WTC11 (cell line): Measurements from ENCODE around the gene SCNN1A. TPM values are rescaled to one million over a fixed set of nuclear protein-coding genes. Genes with fewer than 3 reads are reported as not detected.

Experiments
- ATAC-seq: fragments of 200-7000 bp; cut with Tn5 transposase; 2 replicates; pipeline ENCODE4 v1.10.0; 2021; ENCODE audit warnings: mild to moderate bottlenecking, moderate library complexity
- CTCF ChIA-PET: fragments of 300-600 bp; sonication (Branson Sonifier 250); formaldehyde crosslinking; loops from one replicate; lab custom pipeline; 2021; ENCODE audit warnings: antibody characterized with exemption; lab: Charles Lee
- POLR2A ChIA-PET: fragments of 350-600 bp; sonication (Branson Sonifier 250); formaldehyde crosslinking; loops from one replicate; lab custom pipeline; 2021; ENCODE audit warnings: antibody characterized with exemption; lab: Charles Lee
- DNase-seq: peaks from one replicate; pipeline ENCODE4 v3.0.0; 2021; ENCODE audit warnings: low spot score
- H3K27ac Mint-ChIP-seq: 2 replicates; pipeline ENCODE4 v1.8.0; 2021; ENCODE audit warnings: mixed read lengths
- H3K27me3 Mint-ChIP-seq: 2 replicates; pipeline ENCODE4 v1.8.0; 2021; ENCODE audit warnings: low read depth, mild to moderate bottlenecking, moderate library complexity, mixed read lengths
- H3K36me3 Mint-ChIP-seq: 2 replicates; pipeline ENCODE4 v1.8.0; 2021; ENCODE audit warnings: mixed read lengths
- H3K4me1 Mint-ChIP-seq: 2 replicates; pipeline ENCODE4 v1.8.0; 2022; ENCODE audit warnings: mixed read lengths
- H3K4me3 Mint-ChIP-seq: 2 replicates; pipeline ENCODE4 v1.8.0; 2021; ENCODE audit warnings: mild to moderate bottlenecking, moderate library complexity, mixed read lengths
- H3K9me3 Mint-ChIP-seq: 2 replicates; pipeline ENCODE4 v1.8.0; 2021; ENCODE audit warnings: mixed read lengths
- ATF1 ChIP-seq: sonication (generic); formaldehyde crosslinking; IDR thresholded peaks from 2 replicates; pipeline ENCODE4 v1.8.1; 2023; ENCODE audit warnings: mild to moderate bottlenecking, moderate library complexity, missing genetic modification reagents
- CREB1 ChIP-seq: sonication (generic); formaldehyde crosslinking; IDR thresholded peaks from 2 replicates; pipeline ENCODE4 v1.8.0; 2023; ENCODE audit warnings: mild to moderate bottlenecking, missing genetic modification reagents
- FOXP1 ChIP-seq: sonication (generic); formaldehyde crosslinking; IDR thresholded peaks from 2 replicates; pipeline ENCODE4 v1.8.0; 2022; ENCODE audit warnings: missing genetic modification reagents, mild to moderate bottlenecking, moderate library complexity, borderline replicate concordance
- GABPB1 ChIP-seq: sonication (generic); formaldehyde crosslinking; IDR thresholded peaks from 2 replicates; pipeline ENCODE4 v1.8.1; 2023; ENCODE audit warnings: mild to moderate bottlenecking, missing genetic modification reagents
- JUN ChIP-seq: sonication (generic); formaldehyde crosslinking; IDR thresholded peaks from 2 replicates; pipeline ENCODE4 v1.8.0; 2023; ENCODE audit warnings: mild to moderate bottlenecking, missing genetic modification reagents
- NR2C2 ChIP-seq: sonication (generic); formaldehyde crosslinking; IDR thresholded peaks from 2 replicates; pipeline ENCODE4 v1.8.0; 2022; ENCODE audit warnings: mild to moderate bottlenecking, missing genetic modification reagents
- RORB ChIP-seq: fragments of 250-450 bp; sonication (Bioruptor Pico); IDR thresholded peaks from 2 replicates; pipeline ENCODE4 v1.9.0; 2021; ENCODE audit warnings: mild to moderate bottlenecking
- SMAD3 ChIP-seq: sonication (generic); formaldehyde crosslinking; IDR thresholded peaks from 2 replicates; pipeline ENCODE4 v1.8.0; 2022; ENCODE audit warnings: missing genetic modification reagents, mild to moderate bottlenecking, borderline replicate concordance
- SOX15 ChIP-seq: fragments of 250-450 bp; sonication (Bioruptor Pico); IDR thresholded peaks from 2 replicates; pipeline ENCODE4 v1.9.0; 2021; ENCODE audit warnings: mild to moderate bottlenecking
- SP1 ChIP-seq: sonication (generic); formaldehyde crosslinking; conservative IDR thresholded peaks from 2 replicates; pipeline ENCODE4 v1.8.1; 2022; ENCODE audit warnings: missing genetic modification reagents
- TEAD1 ChIP-seq: sonication (generic); formaldehyde crosslinking; IDR thresholded peaks from 2 replicates; pipeline ENCODE4 v1.8.0; 2022; ENCODE audit warnings: mild to moderate bottlenecking, missing genetic modification reagents
- ZBTB21 ChIP-seq: sonication (generic); formaldehyde crosslinking; IDR thresholded peaks from 2 replicates; pipeline ENCODE4 v1.8.1; 2023; ENCODE audit warnings: mild to moderate bottlenecking, missing genetic modification reagents, borderline replicate concordance
- ZBTB43 ChIP-seq: sonication (generic); formaldehyde crosslinking; IDR thresholded peaks from 2 replicates; pipeline ENCODE4 v1.8.1; 2023; ENCODE audit warnings: mild to moderate bottlenecking, missing genetic modification reagents
- ZMAT4 ChIP-seq: fragments of 250-450 bp; sonication (Bioruptor Pico); IDR thresholded peaks from 2 replicates; pipeline ENCODE4 v1.9.0; 2021; ENCODE audit warnings: mild to moderate bottlenecking
- ZNF219 ChIP-seq: sonication (generic); formaldehyde crosslinking; IDR thresholded peaks from 2 replicates; pipeline ENCODE4 v1.8.0; 2023; ENCODE audit warnings: missing genetic modification reagents, mild to moderate bottlenecking, borderline replicate concordance
- ZNF232 ChIP-seq: sonication (generic); formaldehyde crosslinking; IDR thresholded peaks from 2 replicates; pipeline ENCODE4 v1.8.0; 2022; ENCODE audit warnings: mild to moderate bottlenecking, missing genetic modification reagents
- ZNF263 ChIP-seq: sonication (generic); formaldehyde crosslinking; IDR thresholded peaks from 2 replicates; pipeline ENCODE4 v1.8.1; 2022; ENCODE audit warnings: low read depth, mild to moderate bottlenecking, moderate library complexity, missing genetic modification reagents
- ZNF281 ChIP-seq: sonication (generic); formaldehyde crosslinking; IDR thresholded peaks from 2 replicates; pipeline ENCODE4 v1.8.0; 2023; ENCODE audit warnings: mild to moderate bottlenecking, missing genetic modification reagents
- ZSCAN18 ChIP-seq: fragments of 250-450 bp; sonication (Bioruptor Pico); IDR thresholded peaks from 2 replicates; pipeline ENCODE4 v2.1.2; 2022; ENCODE audit warnings: mild to moderate bottlenecking, moderate library complexity
- total RNA-seq: library from RNA; stranded (reverse); gene quantifications from 3 replicates; pipeline ENCODE4 v1.2.3, GENCODE V29; 2021

Gene SCNN1A
- total RNA-seq, 1 experiment from 2014 or later, result 100 TPM

GRCh38 chr12:6306599-6307220 is 68.7 kb downstream of the SCNN1A start:
- peaks cover 4% of the 10 kb centered on the region; the same call in 1 of the 2 replicates for H3K9me3 Mint-ChIP-seq
- TF ChIP-seq ZBTB43 (CRISPR knock-in tag) (no peak), ZNF263 (no peak), SOX15 (no peak), RORB (CRISPR knock-in tag) (no peak), GABPB1 (CRISPR knock-in tag) (no peak), FOXP1 (CRISPR knock-in tag) (no peak), CREB1 (CRISPR knock-in tag) (no peak), ZSCAN18 (no peak), ZNF281 (no peak), ATF1 (CRISPR knock-in tag) (no peak), NR2C2 (no peak), ZNF232 (CRISPR knock-in tag) (no peak), SMAD3 (no peak), ZNF219 (CRISPR knock-in tag) (no peak), ZMAT4 (CRISPR knock-in tag) (no peak), TEAD1 (CRISPR knock-in tag) (no peak), SP1 (CRISPR knock-in tag) (no peak), JUN (CRISPR knock-in tag) (no peak)
- ChIA-PET POLR2A (no interaction called here), CTCF (interaction anchor here (0.7 to 3.3 kb wide), 4 partner anchors 23 to 314 kb away, joined by 3 to 12 read pairs (median 3); no protein-coding TSS in a partner anchor)
- no peak overlapping the region for H3K4me3 Mint-ChIP-seq
- H3K27ac Mint-ChIP-seq, result no peak overlapping the region
- no peak for DNase-seq
- peaks cover 11% of the 10 kb centered on the region for H3K4me1 Mint-ChIP-seq
- no peaks in the 10 kb centered on the region for H3K36me3 Mint-ChIP-seq
- no peak for ATAC-seq
- H3K27me3 Mint-ChIP-seq, result peaks cover 14% of the 10 kb centered on the region

GRCh38 chr12:6306151-6306550 is 69.2 kb downstream of the SCNN1A start:
- Mint-ChIP-seq H3K27ac (no peak overlapping the region), H3K36me3 (no peaks in the 10 kb centered on the region)
- POLR2A ChIA-PET, result no interaction called here

More at GRCh38 chr12:6306151-6306550, 69.2 kb downstream of the SCNN1A start:
- DNase-seq (no peak), ATAC-seq (no peak)
- Mint-ChIP-seq H3K27me3 (peaks cover 14% of the 10 kb centered on the region), H3K4me3 (no peak overlapping the region), H3K4me1 (peaks cover 9% of the 10 kb centered on the region), H3K9me3 (peaks cover 4% of the 10 kb centered on the region; the same call in 1 of the 2 replicates)
- no peak for TF ChIP-seq ZBTB21
- CTCF ChIA-PET, result interaction anchor here (1.0 to 3.3 kb wide), 6 partner anchors 13 to 58 kb away, joined by 3 to 12 read pairs (median 4); no protein-coding TSS in a partner anchor
